ENCODE measurements around the gene DOCK6. TPM values are rescaled to one million over a fixed set of nuclear protein-coding genes. Genes with fewer than 3 reads are reported as not detected.

Gene DOCK6
- total and polyA plus RNA-seq, 10 of the 15 experiments (the other 5 are each of a cell fraction or from before 2014, with no cell fraction given): 0.76 to 24.8 (median 4.7) TPM

DNA sequence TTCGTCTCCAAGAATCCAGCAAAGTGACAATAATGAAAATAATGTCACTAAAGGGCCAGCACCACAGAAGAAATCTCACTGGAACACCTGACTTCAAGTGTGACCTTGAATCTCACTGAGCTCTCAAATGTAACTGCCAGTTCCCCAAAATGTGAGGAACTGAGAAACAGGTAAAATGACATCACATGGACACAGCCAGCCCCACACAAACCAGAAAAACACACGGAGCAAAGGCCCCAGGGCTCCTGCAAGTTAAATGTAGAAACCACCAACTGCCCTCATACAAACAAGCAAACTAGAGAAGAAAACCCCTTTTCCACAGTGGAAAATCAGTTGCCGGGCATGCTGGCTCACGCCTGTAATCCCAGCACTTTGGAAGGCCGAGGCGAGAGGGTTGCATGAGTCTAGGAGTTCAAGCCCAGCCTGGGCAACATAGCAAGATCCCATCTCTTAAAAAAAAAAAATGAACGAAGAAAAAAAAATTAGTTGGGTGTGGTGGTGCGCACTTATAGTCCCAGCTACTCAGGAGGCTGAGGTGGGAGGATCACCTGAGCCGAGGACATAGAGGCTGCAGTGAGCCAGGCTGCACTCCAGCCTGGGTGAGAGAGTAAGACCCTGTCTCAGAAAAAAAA, 56.3 kb downstream of the DOCK6 start:
- H3K9ac ChIP-seq (ENCODE audit: control insufficient read depth, insufficient read depth, low read length): no peak overlapping the region
- no peaks in the 10 kb centered on the region; the same call in 2 of the 3 replicates for H3K9me3 ChIP-seq (replicated peaks; ENCODE audit: control insufficient read depth, insufficient read depth, low read length)
- POLR2A ChIA-PET: interaction anchor here (0.5 to 1.4 kb wide), 5 partner anchors 8 to 327 kb away, joined by 3 to 5 read pairs (median 3); partner anchors contain the start of genes KANK2 and LDLR
- WGBS (ENCODE audit: insufficient coverage, insufficient replicate concordance, low lambda C conversion rate, missing lambda C conversion rate): 63% methylated on average over 9 of the region's 9 CpGs
- RAD21 ChIA-PET (ENCODE audit: unreplicated experiment): interaction anchor here (0.8 to 2.3 kb wide), 9 partner anchors 8 to 245 kb away, joined by 3 to 7 read pairs (median 4); partner anchors contain the start of genes KANK2, LDLR and SMARCA4
- H2AFZ ChIP-seq (ENCODE audit: control insufficient read depth, low read depth, low read length): no peak overlapping the region
- in situ Hi-C loops (cut with MboI): no loop called here
- H4K20me1 ChIP-seq (ENCODE audit: control insufficient read depth, insufficient read depth): no peaks in the 10 kb centered on the region
- no peak overlapping the region for H3K4me3 ChIP-seq
- no peak overlapping the region for H3K4me2 ChIP-seq (ENCODE audit: control insufficient read depth, insufficient read depth)
- DNase-seq (ENCODE audit: low read depth, low spot score) (peak; percentile 47), ATAC-seq (peak; percentile 86), FAIRE-seq (peak; percentile 49)
- no peaks in the 10 kb centered on the region for H3K36me3 ChIP-seq (ENCODE audit: control insufficient read depth in 2 of 2, insufficient read depth in 2 of 2, low read length in 1 of 2)
- H3K27ac ChIP-seq (ENCODE audit: control insufficient read depth, insufficient read depth): no peak overlapping the region; the same call in 1 of the 2 replicates
- no peaks in the 10 kb centered on the region for H3K27me3 ChIP-seq (replicated peaks in 1 of 2; ENCODE audit: control insufficient read depth in 2 of 2, insufficient read depth in 2 of 2, low read length in 1 of 2)
- no peaks in the 10 kb centered on the region for H3K79me2 ChIP-seq (ENCODE audit: control insufficient read depth, insufficient read depth, low read length)
- BruUV-seq (replicated peaks): no TSS peak
- H3K4me1 ChIP-seq (ENCODE audit: control insufficient read depth, insufficient read depth, low read length): peaks cover 11% of the 10 kb centered on the region
- intact Hi-C loops (cut with micrococcal nuclease; ENCODE audit: unreplicated experiment): loop anchor here (2.0 kb wide), 1 partner anchor 79 kb away; no protein-coding TSS in a partner anchor
- SMC1A ChIA-PET (ENCODE audit: uncharacterized antibody, unreplicated experiment): interaction anchor here (1.0 to 1.2 kb wide), 3 partner anchors 117 to 171 kb away, joined by 3 to 6 read pairs (median 3); partner anchors contain the start of gene LDLR
- CTCF ChIA-PET: interaction anchor here (0.8 to 3.6 kb wide), 9 partner anchors 20 to 342 kb away, joined by 3 to 25 read pairs (median 5); no protein-coding TSS in a partner anchor
- peak; percentile 80 for TF ChIP-seq NBN (IDR thresholded peaks at IDR 0.05)
- TF ChIP-seq KLF5 (IDR thresholded peaks at IDR 0.05; ENCODE audit: partially characterized antibody): no peak
- no peak for TF ChIP-seq TCF7 (IDR thresholded peaks at IDR 0.05; ENCODE audit: borderline replicate concordance)
- no peak for TF ChIP-seq NR2C2 (IDR thresholded peaks at IDR 0.05; ENCODE audit: borderline replicate concordance, control insufficient read depth, insufficient read length, low read depth)
- peak; percentile 77 for TF ChIP-seq CREM (IDR thresholded peaks at IDR 0.05; ENCODE audit: low read depth)
- peak in 1 of 2 experiments; percentile 59; a peak in 1 of 4 replicates for TF ChIP-seq ETV6 (conservative IDR thresholded peaks at IDR 0.05 in 1 of 2, IDR thresholded peaks at IDR 0.05 in 1 of 2; ENCODE audit: borderline replicate concordance in 1 of 2, low read depth in 1 of 2)
- TF ChIP-seq CEBPZ (IDR thresholded peaks at IDR 0.05; ENCODE audit: low read depth, low read length): no peak
- TF ChIP-seq, protein P1, sequence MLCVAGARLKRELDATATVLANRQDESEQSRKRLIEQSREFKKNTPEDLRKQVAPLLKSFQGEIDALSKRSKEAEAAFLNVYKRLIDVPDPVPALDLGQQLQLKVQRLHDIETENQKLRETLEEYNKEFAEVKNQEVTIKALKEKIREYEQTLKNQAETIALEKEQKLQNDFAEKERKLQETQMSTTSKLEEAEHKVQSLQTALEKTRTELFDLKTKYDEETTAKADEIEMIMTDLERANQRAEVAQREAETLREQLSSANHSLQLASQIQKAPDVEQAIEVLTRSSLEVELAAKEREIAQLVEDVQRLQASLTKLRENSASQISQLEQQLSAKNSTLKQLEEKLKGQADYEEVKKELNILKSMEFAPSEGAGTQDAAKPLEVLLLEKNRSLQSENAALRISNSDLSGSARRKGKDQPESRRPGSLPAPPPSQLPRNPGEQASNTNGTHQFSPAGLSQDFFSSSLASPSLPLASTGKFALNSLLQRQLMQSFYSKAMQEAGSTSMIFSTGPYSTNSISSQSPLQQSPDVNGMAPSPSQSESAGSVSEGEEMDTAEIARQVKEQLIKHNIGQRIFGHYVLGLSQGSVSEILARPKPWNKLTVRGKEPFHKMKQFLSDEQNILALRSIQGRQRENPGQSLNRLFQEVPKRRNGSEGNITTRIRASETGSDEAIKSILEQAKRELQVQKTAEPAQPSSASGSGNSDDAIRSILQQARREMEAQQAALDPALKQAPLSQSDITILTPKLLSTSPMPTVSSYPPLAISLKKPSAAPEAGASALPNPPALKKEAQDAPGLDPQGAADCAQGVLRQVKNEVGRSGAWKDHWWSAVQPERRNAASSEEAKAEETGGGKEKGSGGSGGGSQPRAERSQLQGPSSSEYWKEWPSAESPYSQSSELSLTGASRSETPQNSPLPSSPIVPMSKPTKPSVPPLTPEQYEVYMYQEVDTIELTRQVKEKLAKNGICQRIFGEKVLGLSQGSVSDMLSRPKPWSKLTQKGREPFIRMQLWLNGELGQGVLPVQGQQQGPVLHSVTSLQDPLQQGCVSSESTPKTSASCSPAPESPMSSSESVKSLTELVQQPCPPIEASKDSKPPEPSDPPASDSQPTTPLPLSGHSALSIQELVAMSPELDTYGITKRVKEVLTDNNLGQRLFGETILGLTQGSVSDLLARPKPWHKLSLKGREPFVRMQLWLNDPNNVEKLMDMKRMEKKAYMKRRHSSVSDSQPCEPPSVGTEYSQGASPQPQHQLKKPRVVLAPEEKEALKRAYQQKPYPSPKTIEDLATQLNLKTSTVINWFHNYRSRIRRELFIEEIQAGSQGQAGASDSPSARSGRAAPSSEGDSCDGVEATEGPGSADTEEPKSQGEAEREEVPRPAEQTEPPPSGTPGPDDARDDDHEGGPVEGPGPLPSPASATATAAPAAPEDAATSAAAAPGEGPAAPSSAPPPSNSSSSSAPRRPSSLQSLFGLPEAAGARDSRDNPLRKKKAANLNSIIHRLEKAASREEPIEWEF (IDR thresholded peaks at IDR 0.05; ENCODE audit: insufficient replicate concordance, low read depth, low read length): no peak
- peak; percentile 62 for TF ChIP-seq GATAD2B (conservative IDR thresholded peaks at IDR 0.05; ENCODE audit: low read depth)
- no peak for TF ChIP-seq ZNF207 (IDR thresholded peaks at IDR 0.05; ENCODE audit: borderline replicate concordance)
- no peak for TF ChIP-seq SREBF1 (IDR thresholded peaks at IDR 0.05; ENCODE audit: low read length)
- TF ChIP-seq PML (IDR thresholded peaks at IDR 0.05; ENCODE audit: low read length): peak; percentile 52; the same call in 1 of the 2 replicates
- TF ChIP-seq ASH2L (IDR thresholded peaks at IDR 0.05; ENCODE audit: borderline replicate concordance, low read depth): no peak
- TF ChIP-seq SIX5 (IDR thresholded peaks at IDR 0.05; ENCODE audit: low read depth, low read length, severe bottlenecking): no peak
- no peak for TF ChIP-seq SMAD1 (IDR thresholded peaks at IDR 0.05; ENCODE audit: low read depth, partially characterized antibody)
